Sigmoid colon (tissue), 4 donors: ENCODE results near the gene C1QTNF1.

Source experiments
- EP300 ChIP-seq, 4 donors: sonication (generic); formaldehyde crosslinking; IDR thresholded peaks; one replicate each; pipeline ENCODE4 v1.6.1; 2017; ENCODE audit warnings: antibody characterized with exemption in 4 of 4
- POLR2A ChIP-seq, 2 donors: fragments of 450-650 bp; IDR thresholded peaks; one replicate each; pipeline ENCODE4 v1.6.1; 2016; ENCODE audit warnings: antibody characterized with exemption in 2 of 2, mild to moderate bottlenecking in 2 of 2, moderate library complexity in 2 of 2
- POLR2AphosphoS5 ChIP-seq, 4 donors: sonication (generic); formaldehyde crosslinking; IDR thresholded peaks; one replicate each; pipeline ENCODE4 v1.6.1; 2017; ENCODE audit warnings: antibody characterized with exemption in 4 of 4
- TF ChIP-seq, protein P1 (sequence below), 4 experiments: fragments of 450-650 bp in 3 of 4; fragments of 200-600 bp in 1 of 4; IDR thresholded peaks; one replicate each; pipeline ENCODE4 v1.5.1; 2016 to 2019; ENCODE audit warnings: antibody characterized with exemption in 4 of 4, mild to moderate bottlenecking in 3 of 4, moderate library complexity in 2 of 4

DNA sequence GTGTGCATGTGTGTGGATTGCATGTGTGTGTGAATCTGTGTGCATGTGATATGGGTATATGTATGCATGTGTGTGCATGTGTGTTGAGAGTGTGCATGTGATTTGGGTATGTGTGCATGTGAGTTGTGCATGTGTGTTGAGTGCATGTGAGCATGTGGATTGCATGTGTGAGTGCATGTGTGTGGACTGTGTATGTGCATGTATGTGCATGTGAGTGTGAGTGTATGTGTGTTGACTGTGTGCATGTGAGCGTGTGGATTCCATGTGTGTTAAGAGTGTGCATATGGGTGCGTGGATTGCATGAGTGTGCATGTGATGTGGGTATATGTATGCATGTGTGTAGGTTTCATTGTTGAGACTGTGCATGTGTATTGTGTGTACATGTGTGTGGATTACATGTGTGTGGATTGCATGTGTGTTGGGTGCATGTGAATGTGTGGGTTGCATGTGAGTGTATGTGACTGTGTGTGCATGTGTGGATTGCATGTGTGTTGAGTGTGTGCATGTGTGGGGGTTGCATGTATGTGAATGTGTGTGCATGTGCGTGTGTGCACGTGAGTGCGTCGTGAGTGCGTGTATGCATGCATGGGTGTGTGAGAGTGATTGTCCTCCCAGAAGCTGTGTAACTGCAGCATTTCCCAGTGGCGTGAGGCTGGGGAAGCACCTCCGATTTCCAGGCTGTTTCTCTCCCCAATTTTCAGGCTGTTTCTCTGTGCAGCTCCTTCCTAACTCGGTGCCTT, 19.4 kb downstream of the C1QTNF1 start:
- TF ChIP-seq, protein P1, sequence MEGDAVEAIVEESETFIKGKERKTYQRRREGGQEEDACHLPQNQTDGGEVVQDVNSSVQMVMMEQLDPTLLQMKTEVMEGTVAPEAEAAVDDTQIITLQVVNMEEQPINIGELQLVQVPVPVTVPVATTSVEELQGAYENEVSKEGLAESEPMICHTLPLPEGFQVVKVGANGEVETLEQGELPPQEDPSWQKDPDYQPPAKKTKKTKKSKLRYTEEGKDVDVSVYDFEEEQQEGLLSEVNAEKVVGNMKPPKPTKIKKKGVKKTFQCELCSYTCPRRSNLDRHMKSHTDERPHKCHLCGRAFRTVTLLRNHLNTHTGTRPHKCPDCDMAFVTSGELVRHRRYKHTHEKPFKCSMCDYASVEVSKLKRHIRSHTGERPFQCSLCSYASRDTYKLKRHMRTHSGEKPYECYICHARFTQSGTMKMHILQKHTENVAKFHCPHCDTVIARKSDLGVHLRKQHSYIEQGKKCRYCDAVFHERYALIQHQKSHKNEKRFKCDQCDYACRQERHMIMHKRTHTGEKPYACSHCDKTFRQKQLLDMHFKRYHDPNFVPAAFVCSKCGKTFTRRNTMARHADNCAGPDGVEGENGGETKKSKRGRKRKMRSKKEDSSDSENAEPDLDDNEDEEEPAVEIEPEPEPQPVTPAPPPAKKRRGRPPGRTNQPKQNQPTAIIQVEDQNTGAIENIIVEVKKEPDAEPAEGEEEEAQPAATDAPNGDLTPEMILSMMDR (IDR thresholded peaks at IDR 0.05), result no peak
- no peak for TF ChIP-seq POLR2A (IDR thresholded peaks at IDR 0.05)
- TF ChIP-seq EP300 (IDR thresholded peaks at IDR 0.05), result no peak
- TF ChIP-seq POLR2AphosphoS5 (IDR thresholded peaks at IDR 0.05), result no peak
